ENCODE measurements around the gene TSPAN8. TPM values are rescaled to one million over a fixed set of nuclear protein-coding genes. Genes with fewer than 3 reads are reported as not detected.

TSPAN8 gene
- total and polyA plus RNA-seq, 8 donors, result 0.95 to 18.0 (median 1.6) TPM

DNA sequence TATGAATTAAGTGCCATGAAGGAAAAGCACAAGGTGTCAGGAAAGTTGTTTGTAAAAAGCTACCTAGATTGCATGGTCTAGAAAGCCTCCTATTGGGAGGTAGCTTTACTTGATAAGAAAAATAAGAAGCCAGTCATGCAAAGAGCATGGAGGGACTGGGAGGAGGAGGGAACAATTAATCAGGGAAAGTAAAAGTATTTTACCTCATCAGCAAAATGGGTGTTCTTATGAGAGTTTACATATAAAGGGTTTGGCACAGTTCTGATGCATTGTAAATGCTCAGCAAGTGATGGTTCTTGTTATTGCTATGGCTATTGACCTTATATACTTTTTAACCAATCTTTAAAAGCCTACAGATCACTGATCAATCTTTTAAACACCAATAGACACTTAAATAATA, 17.0 kb upstream of the TSPAN8 start:
- no peaks in the 10 kb centered on the region for H3K4me1 ChIP-seq
- DNase-seq (no peak), ATAC-seq (no peak)
- no peak overlapping the region for H3K27ac ChIP-seq
- TF ChIP-seq, protein P1, sequence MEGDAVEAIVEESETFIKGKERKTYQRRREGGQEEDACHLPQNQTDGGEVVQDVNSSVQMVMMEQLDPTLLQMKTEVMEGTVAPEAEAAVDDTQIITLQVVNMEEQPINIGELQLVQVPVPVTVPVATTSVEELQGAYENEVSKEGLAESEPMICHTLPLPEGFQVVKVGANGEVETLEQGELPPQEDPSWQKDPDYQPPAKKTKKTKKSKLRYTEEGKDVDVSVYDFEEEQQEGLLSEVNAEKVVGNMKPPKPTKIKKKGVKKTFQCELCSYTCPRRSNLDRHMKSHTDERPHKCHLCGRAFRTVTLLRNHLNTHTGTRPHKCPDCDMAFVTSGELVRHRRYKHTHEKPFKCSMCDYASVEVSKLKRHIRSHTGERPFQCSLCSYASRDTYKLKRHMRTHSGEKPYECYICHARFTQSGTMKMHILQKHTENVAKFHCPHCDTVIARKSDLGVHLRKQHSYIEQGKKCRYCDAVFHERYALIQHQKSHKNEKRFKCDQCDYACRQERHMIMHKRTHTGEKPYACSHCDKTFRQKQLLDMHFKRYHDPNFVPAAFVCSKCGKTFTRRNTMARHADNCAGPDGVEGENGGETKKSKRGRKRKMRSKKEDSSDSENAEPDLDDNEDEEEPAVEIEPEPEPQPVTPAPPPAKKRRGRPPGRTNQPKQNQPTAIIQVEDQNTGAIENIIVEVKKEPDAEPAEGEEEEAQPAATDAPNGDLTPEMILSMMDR (IDR thresholded peaks at IDR 0.05), result no peak
- intact Hi-C loops (cut with DNase I), result no loop called here
- H3K27me3 ChIP-seq, result no peaks in the 10 kb centered on the region
- H3K4me3 ChIP-seq, result no peak overlapping the region
- no peaks in the 10 kb centered on the region for H3K9me3 ChIP-seq
- no peaks in the 10 kb centered on the region for H3K36me3 ChIP-seq

DNA sequence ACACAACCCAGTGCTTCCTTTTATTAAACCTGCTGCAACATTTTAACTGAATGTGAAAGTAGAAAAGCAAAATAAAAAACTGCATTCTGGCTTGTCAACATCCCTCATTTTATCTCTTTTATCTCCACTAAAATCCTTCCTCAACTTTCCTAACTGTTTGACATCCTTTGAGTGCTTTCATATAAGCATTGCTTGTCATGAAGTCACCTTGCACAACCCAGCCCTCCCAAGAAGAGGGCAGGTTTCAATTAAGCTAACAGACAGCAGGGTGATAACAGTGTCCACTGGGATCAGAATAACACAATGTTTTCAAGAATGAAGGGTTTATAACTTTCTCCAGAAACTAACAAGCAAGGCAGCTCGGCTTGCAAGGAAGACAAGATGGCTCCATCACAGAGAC, 16.3 kb upstream of the TSPAN8 start:
- intact Hi-C loops (cut with DNase I), result no loop called here
- DNase-seq, result no peak
- H3K27ac ChIP-seq, result no peak overlapping the region
- no peaks in the 10 kb centered on the region for H3K36me3 ChIP-seq
- H3K9me3 ChIP-seq, result no peaks in the 10 kb centered on the region
- no peaks in the 10 kb centered on the region for H3K4me1 ChIP-seq
- TF ChIP-seq, protein P1 (IDR thresholded peaks at IDR 0.05), result no peak
- H3K27me3 ChIP-seq, result no peaks in the 10 kb centered on the region
- no peak for ATAC-seq
- no peak overlapping the region for H3K4me3 ChIP-seq

DNA sequence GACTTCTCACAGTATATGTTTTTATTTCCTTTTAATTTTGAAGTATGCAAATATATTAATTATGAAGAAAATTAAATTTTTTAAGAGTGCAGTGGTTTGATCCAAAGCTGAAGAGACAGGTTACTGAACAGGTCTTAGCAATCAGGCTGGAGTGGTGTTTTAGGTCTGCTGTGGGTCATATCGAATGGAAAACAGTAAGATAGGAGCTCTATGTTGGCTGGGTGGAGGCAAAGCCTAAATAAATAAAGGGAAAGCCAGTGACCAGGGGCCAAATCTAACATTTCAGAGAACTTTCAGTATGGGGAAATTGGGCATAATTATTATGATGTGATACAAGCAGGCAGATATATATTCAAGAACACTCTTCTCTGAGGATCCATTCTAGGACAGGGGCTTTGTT, 12.7 kb upstream of the TSPAN8 start:
- no peak overlapping the region for H3K4me3 ChIP-seq
- no peak overlapping the region for H3K27ac ChIP-seq
- intact Hi-C loops (cut with DNase I), result no loop called here
- TF ChIP-seq, protein P1 (IDR thresholded peaks at IDR 0.05), result no peak
- DNase-seq, result no peak
- H3K4me1 ChIP-seq, result no peaks in the 10 kb centered on the region
- no peak for ATAC-seq
- peaks cover 0 to 15% of the 10 kb centered on the region in 2 donors for H3K9me3 ChIP-seq
- no peaks in the 10 kb centered on the region for H3K27me3 ChIP-seq
- H3K36me3 ChIP-seq, result no peaks in the 10 kb centered on the region

DNA sequence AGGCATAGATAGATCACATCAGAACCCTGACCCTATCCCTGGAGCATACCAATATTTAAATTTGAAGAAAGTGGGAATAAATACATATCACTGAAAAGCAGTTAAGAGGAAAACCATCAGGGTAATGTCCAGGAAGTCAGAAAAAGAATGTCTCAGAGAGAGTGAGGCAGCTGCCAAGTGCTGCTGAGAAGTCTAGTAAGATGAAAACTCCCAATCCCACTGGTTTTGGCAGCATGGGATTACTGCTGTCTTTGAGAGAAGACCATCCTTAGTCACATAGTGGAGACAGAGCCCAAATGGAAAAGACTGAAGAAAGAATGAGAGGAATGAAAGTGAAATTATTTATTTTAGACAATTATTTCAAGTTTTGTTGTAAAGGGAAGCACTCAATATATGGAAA, 11.5 kb upstream of the TSPAN8 start:
- H3K36me3 ChIP-seq, result no peaks in the 10 kb centered on the region
- no peak overlapping the region for H3K4me3 ChIP-seq
- intact Hi-C loops (cut with DNase I), result no loop called here
- no peaks in the 10 kb centered on the region for H3K27me3 ChIP-seq
- DNase-seq (no peak), ATAC-seq (no peak)
- H3K27ac ChIP-seq, result no peak overlapping the region
- H3K9me3 ChIP-seq, result peaks cover 0 to 15% of the 10 kb centered on the region in 2 donors
- peaks cover 3 to 4% of the 10 kb centered on the region in 2 donors for H3K4me1 ChIP-seq
- TF ChIP-seq, protein P1 (IDR thresholded peaks at IDR 0.05), result no peak

DNA sequence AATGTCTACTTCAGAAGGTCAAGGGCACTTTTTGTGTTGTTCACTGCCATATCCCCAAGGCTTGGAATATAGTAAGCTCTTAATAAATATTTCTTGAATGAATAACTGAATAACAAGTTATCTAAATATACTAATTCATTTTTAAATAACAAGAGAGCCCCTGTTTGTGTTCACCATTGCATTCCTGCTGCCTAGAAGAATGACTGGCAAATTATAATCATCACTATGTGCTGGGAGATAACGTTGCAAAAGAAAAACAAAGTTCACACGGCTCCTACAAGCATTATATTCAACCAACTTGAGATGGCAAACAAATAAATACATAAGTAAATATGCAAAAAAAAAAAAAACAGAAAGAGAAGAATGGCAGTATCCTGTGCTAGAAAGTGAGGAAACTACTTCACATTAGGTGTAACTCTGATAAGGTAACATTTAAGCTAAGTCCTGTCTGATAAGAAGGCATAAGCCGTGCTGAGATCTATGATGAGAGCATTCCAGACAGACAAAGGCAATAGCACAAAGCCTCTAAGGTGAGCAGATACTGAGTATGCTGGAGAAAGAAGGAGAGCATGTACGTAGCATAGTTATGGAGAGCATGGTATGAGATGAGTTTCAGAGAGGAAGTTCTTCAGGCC, 9.2 kb upstream of the TSPAN8 start:
- TF ChIP-seq, protein P1 (IDR thresholded peaks at IDR 0.05), result no peak
- no peaks in the 10 kb centered on the region for H3K36me3 ChIP-seq
- DNase-seq, result no peak
- H3K27me3 ChIP-seq, result no peaks in the 10 kb centered on the region
- no peak overlapping the region for H3K27ac ChIP-seq
- intact Hi-C loops (cut with DNase I), result no loop called here
- no peak for ATAC-seq
- H3K4me3 ChIP-seq, result no peak overlapping the region
- H3K9me3 ChIP-seq, result peaks cover 0 to 15% of the 10 kb centered on the region in 2 donors
- H3K4me1 ChIP-seq, result peaks cover 3 to 4% of the 10 kb centered on the region in 2 donors
